Measurements from ENCODE around the gene UBE2H. TPM values are rescaled to one million over a fixed set of nuclear protein-coding genes. Genes with fewer than 3 reads are reported as not detected.

Gene UBE2H
- total RNA-seq, 1 experiment from 2014 or later, result 75.1 TPM

GRCh38 chr7:129870668-129871067 lies 82.1 kb downstream of the UBE2H start:
- no peaks in the 10 kb centered on the region for H3K79me1 ChIP-seq (ENCODE audit: insufficient read depth, low read depth, low read length, poor library complexity, severe bottlenecking)
- H3K4ac ChIP-seq (ENCODE audit: low read depth, low read length), result no peak overlapping the region
- H2AFZ ChIP-seq (ENCODE audit: low read length), result no peak overlapping the region
- H2BK12ac ChIP-seq (ENCODE audit: insufficient read length, low read depth, low read length), result no peak overlapping the region
- no CpG with 5 or more reads among the region's 4 CpGs for WGBS (ENCODE audit: extremely low coverage, insufficient read length, low lambda C conversion rate)
- no peak overlapping the region for H3K18ac ChIP-seq (ENCODE audit: insufficient read length, low read depth, low read length)
- H3K4me2 ChIP-seq (ENCODE audit: insufficient read depth, insufficient read length, low read length), result no peak overlapping the region
- no peaks in the 10 kb centered on the region for H3K23me2 ChIP-seq (ENCODE audit: insufficient read length, low read depth, low read length, poor library complexity, severe bottlenecking)
- peaks cover 12% of the 10 kb centered on the region in 2 experiments for H3K4me1 Mint-ChIP-seq
- H3K4me3 Mint-ChIP-seq, result no peak overlapping the region
- no peak overlapping the region for H4K8ac ChIP-seq (replicated peaks; ENCODE audit: insufficient read length, low read depth, low read length)
- H2BK20ac ChIP-seq (ENCODE audit: low read depth, low read length, poor library complexity, severe bottlenecking), result no peak overlapping the region
- no peak overlapping the region for H2BK15ac ChIP-seq (ENCODE audit: low read depth, low read length)
- no peak for DNase-seq
- no peak overlapping the region for H2BK5ac ChIP-seq (ENCODE audit: insufficient read length, low read length)
- no peaks in the 10 kb centered on the region for H3K9me3 ChIP-seq (ENCODE audit: control insufficient read depth, low read depth, low read length)
- no peak overlapping the region for H3K14ac ChIP-seq (ENCODE audit: insufficient read depth, low read length)
- no peaks in the 10 kb centered on the region for H3K79me2 ChIP-seq (ENCODE audit: insufficient read depth, low read length)
- H3K27me3 Mint-ChIP-seq (ENCODE audit: low read depth), result no peaks in the 10 kb centered on the region
- no peak overlapping the region for H4K91ac ChIP-seq (ENCODE audit: insufficient read length, low read depth, low read length)
- H3K27ac ChIP-seq (ENCODE audit: insufficient read length, low read depth, low read length), result no peak overlapping the region
- H2BK120ac ChIP-seq (ENCODE audit: low read depth, low read length, poor library complexity, severe bottlenecking), result no peak overlapping the region
- no peaks in the 10 kb centered on the region for H3K27me3 ChIP-seq (ENCODE audit: insufficient read depth, low read length)
- H3T11ph ChIP-seq (ENCODE audit: low read length), result no peak overlapping the region
- H3K9ac ChIP-seq (ENCODE audit: extremely low read depth, insufficient read length, low read length), result no peak overlapping the region
- no peaks in the 10 kb centered on the region for H4K20me1 ChIP-seq (ENCODE audit: control insufficient read depth, insufficient read depth, insufficient read length)
- no peaks in the 10 kb centered on the region for H3K4me1 ChIP-seq (ENCODE audit: insufficient read depth, low read length)
- no peaks in the 10 kb centered on the region for H3K9me3 Mint-ChIP-seq
- H2AK5ac ChIP-seq (ENCODE audit: insufficient read length, low read length), result no peak overlapping the region
- peak overlapping the region in 2 of 3 experiments; percentile 25 to 65; a peak in 2 of 7 replicates for H3K27ac Mint-ChIP-seq
- no peak for TF ChIP-seq CTCF (conservative IDR thresholded peaks at IDR 0.05)
- H3K56ac ChIP-seq (ENCODE audit: insufficient read length, low read depth, low read length), result no peak overlapping the region
- H4K5ac ChIP-seq (ENCODE audit: insufficient read length, low read depth, low read length), result no peak overlapping the region
- H3K23ac ChIP-seq (ENCODE audit: insufficient read length, low read depth, low read length), result no peak overlapping the region
- peaks cover 12 to 25% (median 20%) of the 10 kb centered on the region in 3 experiments for H3K36me3 Mint-ChIP-seq (ENCODE audit: insufficient read depth in 1 of 3, low read depth in 3 of 3)
